NCI-H774 (cell line): ENCODE measurements around the gene LTBP2.

Experiments used
- DNase-seq: peaks from one replicate; lab custom pipeline; 2025; lab: John Stamatoyannopoulos, UW

Gene LTBP2

DNA sequence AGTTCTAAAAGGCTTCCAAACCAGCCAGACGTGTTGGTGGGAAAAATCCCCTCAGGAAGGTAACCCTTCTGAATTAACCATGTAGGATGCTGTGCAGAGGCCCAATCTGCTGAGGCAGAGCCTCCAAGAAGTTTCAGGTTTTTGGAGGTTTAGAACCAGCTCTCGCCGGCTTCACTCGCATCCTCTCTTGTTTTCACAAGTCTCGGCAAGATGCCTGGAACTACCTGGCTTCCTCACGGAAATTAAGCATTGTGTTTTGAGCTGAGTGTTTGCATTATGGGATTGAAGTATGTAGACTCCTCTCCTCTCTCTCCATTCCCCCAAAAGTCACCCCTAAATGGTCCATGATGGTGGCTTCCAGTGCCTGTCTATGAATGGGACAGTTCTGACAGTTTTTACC is 20.6 kb downstream of the LTBP2 start:
- DNase-seq, result no peak

DNA sequence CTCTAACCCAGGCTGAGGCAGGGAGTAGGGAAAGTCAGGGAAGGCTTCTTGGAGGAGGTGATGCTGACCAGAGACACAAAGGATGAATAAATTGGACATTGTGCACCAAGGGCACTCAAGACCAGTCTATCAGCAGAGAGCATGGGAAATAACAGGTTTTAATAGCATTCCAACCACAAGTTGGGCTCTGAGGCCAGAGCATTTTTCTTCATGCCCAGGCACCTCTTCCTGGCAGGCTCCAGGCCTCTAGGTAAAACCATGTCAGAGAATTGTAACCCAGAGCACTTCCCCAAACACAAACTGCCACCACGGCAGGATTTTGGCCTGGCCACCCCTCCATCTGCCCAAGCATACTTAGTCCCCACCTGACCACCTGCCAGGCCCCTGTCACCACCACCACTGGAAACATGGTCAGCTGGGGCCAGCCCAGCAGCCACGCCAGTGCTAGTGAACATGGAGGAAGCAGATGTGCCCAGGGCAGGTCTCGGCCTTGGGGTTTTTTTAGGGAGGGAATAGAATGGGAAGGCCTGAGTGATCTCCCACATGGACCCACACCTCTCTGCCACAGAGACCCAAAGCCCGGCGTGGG is 22.7 kb downstream of the LTBP2 start:
- no peak for DNase-seq

DNA sequence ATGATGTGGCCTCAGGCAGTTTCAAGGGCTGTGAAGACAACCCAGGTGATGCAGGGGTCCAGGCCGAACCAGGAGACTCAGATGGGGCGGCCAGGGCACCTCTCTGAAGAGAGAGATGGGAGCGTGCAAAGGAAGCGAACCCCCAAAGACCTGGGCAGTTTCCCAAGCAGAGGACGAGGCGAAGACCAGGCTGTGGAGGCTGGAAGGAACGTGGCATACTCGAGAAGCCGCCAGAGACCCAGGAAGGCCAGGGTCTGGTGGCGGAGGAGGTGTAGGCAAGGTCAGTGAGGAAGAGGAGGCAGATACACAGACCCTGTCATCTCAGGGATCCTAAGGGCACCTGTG is 24.7 kb downstream of the LTBP2 start:
- DNase-seq, result no peak

DNA sequence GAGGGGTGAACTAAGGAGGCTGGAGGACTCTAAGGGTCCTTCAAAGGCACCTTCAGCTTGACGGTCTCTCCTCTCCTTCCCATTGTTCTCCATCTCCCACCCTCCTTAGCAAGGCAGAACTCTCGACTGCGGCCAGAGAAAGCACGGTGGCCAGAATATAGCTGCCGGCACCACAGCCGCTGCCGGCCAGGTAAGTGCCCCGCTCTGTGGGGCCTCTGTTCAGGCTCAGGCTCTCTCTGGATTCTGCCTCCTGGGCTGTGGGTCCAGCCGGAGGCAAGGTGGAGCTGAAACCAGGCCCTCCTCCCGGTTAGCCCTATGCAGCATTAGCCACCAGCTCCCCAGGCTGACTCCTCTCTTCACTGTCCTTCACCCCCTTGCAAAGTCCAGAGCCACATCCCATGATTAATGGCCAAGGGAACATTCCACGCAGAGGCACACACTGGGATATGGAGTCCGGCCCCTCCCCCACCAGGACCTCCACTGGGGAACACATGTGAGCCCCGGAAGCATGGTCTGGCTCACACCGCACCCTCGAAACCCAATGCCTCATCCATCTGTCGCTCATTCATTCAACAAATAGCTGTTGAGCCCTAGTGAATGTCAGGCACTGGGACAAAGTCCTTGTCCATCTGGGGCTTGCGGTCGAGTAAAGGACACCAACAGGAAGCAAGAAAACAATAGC is 25.2 kb downstream of the LTBP2 start:
- DNase-seq, result no peak

DNA sequence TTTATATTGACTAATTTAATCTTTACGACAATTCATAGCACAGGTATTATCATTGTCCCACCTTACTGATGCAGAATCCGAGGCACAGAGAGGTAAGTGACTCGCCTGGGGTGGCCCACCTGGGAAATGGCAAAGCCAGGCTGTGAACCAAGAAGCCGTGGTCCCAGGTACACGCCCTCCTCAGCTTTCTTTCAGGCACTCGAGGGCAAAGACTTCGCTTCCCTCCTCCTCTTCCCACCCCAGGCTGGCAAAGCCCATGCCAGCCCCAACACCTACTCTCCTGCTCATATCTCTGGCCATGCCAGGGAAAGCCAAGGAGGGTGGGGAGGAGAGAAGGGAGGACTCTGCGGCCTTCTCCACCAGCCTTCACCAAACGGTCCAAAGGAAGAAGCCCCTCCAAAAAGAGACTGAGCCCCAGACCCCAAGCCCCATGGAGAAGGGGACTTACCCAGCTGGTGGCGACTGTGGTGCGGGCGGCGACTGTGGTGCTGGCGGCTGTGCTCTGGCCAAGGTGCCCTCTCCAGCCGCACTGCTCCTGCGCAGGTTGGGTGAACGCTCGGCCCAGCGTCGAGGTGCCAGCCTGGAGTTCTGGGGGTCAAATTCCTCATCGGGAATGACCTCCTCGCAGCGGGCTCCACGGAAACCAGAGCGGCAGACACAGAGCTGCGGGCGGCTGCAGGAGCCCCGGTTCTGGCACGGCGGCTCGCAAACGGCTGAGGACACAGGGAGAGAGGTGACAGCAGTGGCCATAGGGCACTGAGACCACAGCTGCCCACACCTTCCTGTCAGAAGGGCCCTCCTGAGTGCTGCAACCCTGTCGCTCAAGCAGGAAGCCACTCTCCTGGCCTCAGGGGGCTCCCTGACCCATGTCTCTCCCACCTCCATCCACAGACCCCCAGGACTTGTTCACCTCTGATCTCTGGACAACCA is 26.4 kb downstream of the LTBP2 start:
- no peak for DNase-seq

DNA sequence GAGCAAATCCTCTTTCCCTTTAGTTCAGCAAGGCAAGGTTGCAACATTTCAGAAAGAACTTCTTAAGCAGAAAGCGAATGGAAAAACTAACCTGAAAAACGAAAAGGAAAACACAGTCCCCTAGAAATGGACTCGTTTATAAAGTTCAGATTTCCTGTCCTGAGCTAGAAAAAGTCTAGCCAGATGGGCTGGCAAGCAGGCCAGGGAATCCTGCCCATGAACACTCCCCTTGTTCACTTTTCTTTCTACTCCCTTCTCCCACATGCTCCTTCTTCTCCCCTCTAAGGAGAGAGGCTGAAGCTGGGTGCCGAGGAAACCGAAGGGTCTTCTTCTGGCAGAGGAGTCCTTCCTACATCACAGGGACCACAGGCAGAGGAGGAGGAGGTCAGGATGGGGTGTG is 27.1 kb downstream of the LTBP2 start:
- no peak for DNase-seq

DNA sequence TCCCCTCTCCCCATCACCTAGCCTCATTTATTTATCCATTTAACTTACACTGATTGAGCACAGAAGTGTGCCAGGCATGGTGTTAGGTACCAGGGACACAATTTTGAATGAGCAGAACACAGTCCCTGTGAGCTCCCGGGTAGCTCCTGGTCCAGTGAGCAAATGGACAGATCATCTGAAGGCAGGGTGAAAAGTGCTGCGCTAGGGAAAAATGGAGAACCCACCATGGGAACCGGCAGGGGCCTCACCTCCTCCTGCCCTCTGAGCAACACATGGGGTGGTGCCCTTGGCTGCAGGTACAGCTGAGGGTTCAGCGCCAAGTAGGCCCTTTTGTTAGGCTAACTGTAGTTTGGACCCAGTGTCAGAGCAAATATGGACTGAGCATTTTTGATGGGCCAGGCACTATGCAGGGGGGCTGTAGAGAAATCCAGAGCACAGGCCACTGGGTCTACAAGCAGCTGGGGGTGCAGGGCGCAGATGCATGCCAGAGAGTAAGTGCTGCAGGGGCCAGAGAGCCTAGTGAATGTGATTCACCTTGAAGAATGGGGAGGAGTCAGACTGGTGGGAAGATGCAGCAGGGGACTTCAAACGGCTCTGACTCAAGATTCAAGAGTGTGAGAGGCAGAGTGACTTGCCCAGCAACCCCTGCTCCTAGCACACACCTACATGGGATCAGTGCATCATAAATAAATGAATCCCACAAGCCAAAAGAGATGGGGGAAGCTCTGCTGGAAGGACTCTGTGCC is 28.2 kb downstream of the LTBP2 start:
- no peak for DNase-seq

DNA sequence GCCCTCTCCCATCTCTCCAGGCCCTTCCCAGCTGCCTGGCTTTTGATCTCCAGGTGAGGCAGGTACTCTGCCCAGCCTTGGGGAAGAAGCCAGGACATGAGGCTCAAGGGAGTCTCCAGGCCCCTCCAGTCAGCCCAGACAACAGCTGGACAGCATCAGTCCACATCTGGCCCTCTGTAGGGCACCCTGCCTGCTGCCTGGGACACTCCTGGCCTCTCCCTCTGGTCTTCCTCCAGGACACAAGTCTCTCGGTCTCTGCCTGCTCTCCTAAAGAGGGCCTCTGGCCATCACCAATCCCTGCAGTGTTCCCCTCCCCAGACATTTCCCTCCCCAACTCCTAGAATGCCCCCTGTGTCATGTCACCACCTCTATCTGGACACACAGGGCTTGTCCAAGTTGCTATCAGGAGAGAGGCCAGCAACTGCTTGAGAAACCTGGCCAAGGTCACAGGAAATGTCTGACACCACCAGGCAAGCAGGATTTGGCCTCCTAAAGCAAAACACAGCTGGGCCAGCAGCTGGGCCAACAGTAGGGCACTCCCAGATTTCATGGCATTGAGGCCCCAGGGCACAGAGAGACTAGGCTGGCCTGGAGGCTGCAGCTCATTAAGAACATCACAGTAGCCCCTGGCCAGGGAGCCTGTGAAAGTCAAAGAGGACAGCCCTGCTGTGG is 29.0 kb downstream of the LTBP2 start:
- no peak for DNase-seq

DNA sequence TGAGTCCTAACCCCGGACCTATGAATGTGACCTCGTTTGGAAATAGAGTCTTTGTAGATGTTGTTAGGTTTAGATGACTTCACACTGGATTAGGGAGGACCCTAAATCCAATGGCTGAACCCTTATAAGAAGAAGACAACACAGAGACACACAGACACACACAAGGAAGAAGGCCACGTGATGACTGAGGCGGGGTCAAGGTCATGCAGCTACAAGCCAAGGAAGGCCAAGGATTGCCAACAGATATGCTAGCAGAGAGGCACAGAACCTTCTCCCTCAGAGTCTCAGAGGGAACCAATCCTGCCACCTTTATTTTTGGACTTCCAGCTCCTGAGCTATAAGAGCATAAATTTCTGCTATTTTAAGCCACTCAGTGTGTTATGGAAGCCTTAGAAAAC is 31.8 kb downstream of the LTBP2 start:
- no peak for DNase-seq

DNA sequence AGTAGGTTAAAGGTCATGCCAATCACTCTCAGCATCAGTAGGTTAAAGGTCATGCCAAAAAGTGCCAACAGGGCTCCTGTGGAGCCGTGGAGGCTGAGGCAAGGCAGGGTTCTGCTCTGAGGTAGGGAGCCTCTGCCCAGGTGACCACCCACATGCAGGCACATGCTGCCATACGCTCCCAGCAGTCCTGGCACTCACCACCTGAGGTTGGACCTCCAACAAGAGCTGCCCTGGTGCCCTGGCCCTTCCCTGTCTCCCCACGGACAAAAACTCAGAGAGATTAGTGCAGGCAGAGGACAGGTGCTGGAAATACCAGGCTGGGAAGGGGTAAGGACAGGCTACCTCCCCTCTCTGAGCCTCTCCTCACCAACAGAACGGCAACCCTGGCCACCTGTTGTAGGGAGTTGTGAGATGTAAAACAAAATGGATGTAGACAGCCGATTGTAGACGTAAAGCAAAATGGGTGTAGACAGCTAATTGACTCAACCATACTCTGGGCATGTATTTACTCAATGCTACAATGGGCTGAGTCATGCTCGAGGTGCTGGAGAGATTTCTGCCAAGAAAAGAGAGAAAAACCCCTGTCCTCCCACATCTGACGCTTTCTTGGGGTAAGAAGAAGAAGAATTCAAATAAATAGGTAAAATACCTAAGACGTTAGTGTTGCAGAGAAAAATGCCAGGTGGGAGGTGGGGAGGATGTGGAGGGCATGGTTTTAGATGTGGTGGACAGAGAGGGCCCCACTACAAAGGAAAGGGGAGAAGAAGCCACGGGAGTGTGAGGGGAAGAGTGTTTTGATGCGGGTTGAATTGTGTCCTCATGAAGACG is 32.4 kb downstream of the LTBP2 start:
- DNase-seq, result no peak

DNA sequence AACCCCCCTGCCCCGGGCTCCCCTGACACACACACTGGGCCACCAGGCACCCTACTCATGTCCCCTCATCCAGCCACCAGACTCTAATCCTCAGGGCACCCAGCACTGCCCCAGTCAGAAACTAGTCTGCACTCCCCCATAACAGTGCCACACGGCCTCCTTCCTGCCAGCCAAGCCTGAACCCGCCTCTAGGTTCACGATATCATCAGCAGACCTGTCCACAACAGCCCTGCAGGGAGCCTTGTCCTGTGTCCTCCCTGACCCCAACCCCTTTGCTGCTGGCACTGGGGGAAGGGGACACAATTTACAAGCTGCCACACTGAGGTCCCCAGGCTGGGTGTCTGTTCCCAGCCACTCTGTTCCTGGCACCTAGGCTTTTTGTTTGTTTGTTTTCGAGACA is 33.6 kb downstream of the LTBP2 start:
- no peak for DNase-seq

DNA sequence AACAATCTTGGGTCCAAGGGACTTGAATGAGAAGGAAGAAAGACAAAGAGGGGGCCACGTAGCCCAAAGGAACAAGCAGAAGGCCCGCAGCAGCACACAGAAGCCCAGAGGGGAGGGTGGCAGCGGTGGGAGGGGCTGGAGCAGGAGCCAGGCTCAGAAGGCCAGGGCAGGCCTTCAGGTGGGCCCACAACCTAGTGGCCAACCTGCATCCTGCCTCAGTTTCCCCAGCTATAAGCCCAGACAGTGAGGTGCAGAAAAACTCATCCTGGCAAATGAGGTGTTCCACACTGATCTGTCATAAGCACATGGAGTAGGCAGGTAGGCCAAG is 34.1 kb downstream of the LTBP2 start:
- no peak for DNase-seq

DNA sequence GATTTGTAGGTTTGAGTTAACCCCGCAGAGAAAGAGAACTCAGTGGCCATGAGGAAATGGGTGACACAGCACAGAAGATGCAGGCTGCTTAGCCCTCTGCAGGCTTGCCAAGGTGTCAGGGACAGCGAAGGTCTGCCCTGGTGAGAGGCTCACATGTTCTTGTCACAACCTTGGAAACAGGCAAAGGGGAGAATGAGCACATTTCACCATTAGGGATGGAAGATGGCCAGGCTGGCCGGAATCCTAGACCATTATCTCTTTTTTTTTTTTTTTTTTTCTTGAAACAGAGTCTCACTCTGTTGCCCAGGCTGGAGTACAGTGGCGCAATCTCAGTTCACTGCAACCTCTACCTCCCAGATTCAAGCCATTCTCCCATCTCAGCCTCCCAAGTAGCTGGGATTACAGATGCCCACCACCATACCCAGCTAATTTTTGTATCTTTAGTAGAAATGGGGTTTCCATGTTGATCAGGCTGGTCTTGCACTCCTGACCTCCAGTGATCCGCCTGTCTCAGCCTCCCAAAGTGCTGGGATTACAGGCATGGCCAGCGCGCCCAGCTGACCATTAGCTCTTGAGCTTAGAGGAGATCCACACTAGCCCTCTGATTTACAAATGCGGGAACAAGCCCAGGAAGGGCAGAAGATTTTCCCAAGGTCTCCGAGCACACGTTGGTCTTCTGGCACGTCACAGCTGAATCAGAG is 34.6 kb downstream of the LTBP2 start:
- DNase-seq, result no peak

DNA sequence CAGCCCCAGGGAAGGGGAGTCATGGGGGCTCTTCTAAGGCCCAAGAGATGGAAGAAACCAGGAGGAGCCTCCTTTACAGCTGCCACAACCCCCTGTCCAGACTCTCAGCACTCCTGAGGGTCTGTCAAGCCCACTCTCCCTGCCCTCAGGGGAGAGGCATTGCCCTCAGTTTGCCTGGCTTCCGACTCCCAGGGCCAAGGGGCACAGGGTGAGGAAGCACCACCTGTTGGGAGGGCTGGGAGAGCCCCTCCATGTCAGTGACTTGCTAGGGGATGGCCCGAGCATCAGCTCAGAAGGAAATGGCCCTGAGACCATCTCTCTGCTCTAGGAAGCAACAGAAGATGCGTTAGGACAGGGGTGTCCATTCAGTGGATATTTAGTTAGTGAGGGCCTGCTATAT is 36.1 kb downstream of the LTBP2 start:
- DNase-seq, result no peak

DNA sequence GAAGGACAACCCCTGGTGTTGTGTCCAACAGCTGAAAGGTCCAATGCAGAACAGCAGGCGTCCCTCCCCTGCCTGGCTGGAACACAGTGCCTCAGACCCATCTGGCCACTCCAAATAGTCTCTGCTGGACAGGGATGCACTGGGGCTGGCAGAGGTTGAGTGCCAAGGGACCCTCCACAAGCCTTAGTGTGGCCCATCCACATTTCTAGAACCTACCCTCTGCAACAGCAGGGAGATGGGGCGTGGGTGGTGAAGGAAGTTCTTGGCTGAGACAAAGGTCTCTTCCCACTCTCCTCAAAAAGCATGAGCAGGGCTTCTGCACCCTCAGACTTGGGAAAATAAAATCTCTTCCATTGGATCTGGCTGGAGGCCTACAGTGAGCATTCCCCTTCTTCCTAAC is 36.5 kb downstream of the LTBP2 start:
- no peak for DNase-seq

DNA sequence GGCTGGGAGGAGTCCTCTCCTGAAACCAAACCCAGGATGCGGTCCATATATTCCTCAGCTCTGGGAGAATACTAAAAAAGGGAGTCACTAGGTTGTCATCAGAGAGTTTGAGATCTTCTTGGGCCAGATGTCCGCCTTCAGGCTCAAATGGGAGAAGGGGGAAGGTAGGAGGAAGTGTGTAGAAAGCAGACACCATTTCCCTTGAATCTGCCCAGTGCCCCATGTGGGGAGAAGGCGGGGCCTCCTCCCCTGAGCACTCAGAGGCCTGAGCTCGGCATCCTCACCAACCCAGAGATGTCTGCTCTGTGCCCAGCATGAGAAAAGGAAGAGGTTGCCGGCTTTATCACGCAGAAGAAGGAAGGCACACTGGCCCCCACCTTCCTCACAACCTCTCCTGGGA is 37.3 kb downstream of the LTBP2 start:
- DNase-seq, result no peak

DNA sequence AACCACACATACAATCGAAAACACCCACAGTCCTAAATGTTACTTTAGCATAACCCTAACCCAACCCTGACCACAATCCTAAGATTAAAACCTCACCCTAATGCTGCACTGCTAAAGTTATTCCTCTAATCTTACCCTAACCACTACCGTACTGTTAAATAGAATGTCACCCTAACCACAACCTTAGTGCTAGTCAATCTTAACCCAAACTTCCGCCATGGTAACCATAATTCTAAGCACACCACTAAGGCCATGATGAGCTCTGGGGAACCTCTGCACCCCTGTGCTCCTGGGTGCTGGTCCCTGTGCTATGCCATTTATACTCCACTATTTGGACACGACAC is 38.0 kb downstream of the LTBP2 start:
- no peak for DNase-seq

DNA sequence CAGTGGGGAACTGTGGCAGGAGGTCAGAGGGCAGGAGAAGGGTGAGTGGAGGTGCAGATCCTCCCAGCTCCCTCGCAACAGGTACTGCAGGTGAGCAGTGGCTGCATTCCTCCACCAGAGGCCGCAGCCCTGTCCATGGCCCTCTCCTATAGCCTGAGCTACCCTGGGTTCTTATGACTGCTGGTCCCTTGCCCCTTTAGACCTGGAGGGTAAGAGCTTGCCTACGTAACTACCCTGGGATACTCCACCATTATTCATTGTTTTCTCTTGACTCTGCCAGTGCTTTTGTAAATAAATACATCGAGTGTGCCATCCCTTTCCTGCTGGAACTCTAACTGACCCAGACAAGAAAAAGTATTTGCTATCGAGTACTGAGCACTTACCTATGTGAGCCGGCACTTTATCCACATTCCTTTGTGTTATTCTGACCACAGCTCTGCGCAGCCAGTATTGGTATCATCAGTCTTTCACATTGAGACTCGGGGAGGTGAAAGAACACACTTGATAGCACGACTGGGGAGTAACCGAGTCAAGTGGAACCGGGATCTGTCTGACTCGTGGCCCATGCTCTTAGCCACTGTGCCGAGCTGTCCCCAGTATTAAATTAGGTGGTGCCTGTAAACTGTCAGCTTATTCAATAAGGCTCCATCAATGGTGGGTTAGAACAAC is 38.5 kb downstream of the LTBP2 start:
- no peak for DNase-seq

DNA sequence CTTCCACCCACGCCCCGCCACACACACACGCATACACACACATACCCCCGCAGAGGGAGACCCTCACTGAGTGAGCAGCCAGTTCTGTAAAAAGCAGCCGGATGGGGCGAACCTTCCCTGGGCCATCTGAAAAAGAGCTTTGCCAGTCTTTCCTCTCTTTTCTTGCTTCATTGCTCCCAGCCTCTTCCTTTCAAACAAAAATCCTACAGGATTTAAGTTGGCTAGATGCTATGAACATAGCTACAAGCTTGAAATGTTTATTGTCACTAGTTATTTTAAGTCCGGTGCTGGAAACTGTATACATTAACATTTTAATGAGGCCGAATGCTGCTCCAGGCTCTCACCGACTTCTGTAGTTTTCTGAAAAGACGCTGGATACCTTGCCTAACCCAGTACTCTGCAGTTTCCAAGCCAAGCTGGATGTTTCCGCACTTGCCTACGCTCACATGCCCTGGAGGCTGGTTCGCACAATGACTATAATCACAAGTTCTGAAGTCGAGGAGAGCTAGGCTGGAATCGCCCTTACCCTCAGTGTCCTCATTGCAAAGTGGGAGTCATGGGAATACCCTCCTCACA is 39.2 kb downstream of the LTBP2 start:
- no peak for DNase-seq
